ENCODE results near the gene PUS1.

The PUS1 gene

GRCh38 chr12:131933387-131933786 is 4.3 kb downstream of the PUS1 start:
- no peak overlapping the region for H3K27ac ChIP-seq
- H3K4me1 ChIP-seq = peaks cover 0 to 21% (median 15%) of the 10 kb centered on the region in 4 donors
- no peak for TF ChIP-seq CTCF (IDR thresholded peaks at IDR 0.05)
- no peak overlapping the region for H3K4me3 ChIP-seq
- no peak for DNase-seq
- H3K9me3 ChIP-seq = no peaks in the 10 kb centered on the region
- H3K36me3 ChIP-seq = peaks cover 21 to 62% (median 27%) of the 10 kb centered on the region in 3 donors
- no peaks in the 10 kb centered on the region for H3K27me3 ChIP-seq
- intact Hi-C loops (cut with DNase I; ENCODE audit: low total_unique reads) = no loop called here

GRCh38 chr12:131934535-131934934 is 5.5 kb downstream of the PUS1 start:
- H3K4me1 ChIP-seq = peaks cover 0 to 17% (median 13%) of the 10 kb centered on the region in 4 donors
- intact Hi-C loops (cut with DNase I; ENCODE audit: low total_unique reads) = no loop called here
- TF ChIP-seq CTCF (IDR thresholded peaks at IDR 0.05) = no peak
- no peak for DNase-seq
- peaks cover 28 to 73% (median 30%) of the 10 kb centered on the region in 3 donors for H3K36me3 ChIP-seq
- no peak overlapping the region for H3K27ac ChIP-seq
- H3K27me3 ChIP-seq = no peaks in the 10 kb centered on the region
- H3K4me3 ChIP-seq = no peak overlapping the region
- no peaks in the 10 kb centered on the region for H3K9me3 ChIP-seq

DNA sequence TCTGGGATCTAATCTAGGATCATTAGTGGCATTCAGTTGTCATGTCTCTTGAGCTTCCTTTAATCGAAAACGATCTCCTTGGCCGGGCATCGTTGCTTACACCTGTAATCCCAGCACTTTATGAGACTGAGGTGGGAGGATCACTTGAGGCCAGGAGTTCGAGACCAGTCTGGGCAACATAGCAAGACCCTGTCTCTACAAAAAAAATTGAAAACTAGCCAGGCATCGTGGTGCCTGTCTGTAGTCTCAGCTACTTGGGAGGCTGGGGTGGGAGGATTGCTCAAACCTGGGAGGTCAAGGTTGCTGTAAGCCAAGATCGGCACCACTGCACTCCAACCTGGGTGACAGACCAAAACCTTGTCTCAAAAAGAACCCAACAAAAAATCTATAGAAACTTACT is 9.0 kb downstream of the PUS1 start:
- Histone ChIP-seq H3K36me3 (peaks cover 23 to 85% (median 46%) of the 10 kb centered on the region in 3 donors), H3K4me3 (no peak overlapping the region), H3K27me3 (no peaks in the 10 kb centered on the region), H3K4me1 (no peaks in the 10 kb centered on the region), H3K9me3 (no peaks in the 10 kb centered on the region), H3K27ac (no peak overlapping the region)
- TF ChIP-seq CTCF (IDR thresholded peaks at IDR 0.05) = no peak
- intact Hi-C loops (cut with DNase I; ENCODE audit: low total_unique reads) = no loop called here
- DNase-seq = no peak

DNA sequence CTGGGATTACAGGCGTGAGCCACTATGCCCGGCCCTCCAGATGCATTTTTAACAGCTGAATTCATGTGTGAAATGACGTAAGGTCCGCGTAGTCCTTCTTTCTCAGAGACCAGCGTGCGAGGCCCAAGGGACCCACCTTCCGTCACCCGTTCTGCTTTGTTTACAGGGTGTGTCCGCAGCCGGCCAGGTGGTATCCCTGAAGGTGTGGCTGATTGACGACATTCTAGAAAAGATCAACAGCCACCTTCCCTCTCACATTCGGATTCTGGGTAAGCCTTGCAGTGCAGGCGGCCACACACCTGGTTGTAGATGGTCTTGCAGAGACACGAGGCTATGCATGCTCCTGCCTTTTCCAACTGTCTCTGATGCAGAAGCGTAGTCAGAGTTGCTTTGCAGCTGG is 9.9 kb downstream of the PUS1 start:
- intact Hi-C loops (cut with DNase I; ENCODE audit: low total_unique reads) = no loop called here
- H3K36me3 ChIP-seq = peaks cover 21 to 85% (median 37%) of the 10 kb centered on the region in 3 donors
- no peaks in the 10 kb centered on the region for H3K27me3 ChIP-seq
- H3K4me3 ChIP-seq = no peak overlapping the region
- no peak for DNase-seq
- no peak for TF ChIP-seq CTCF (IDR thresholded peaks at IDR 0.05)
- H3K27ac ChIP-seq = no peak overlapping the region
- no peaks in the 10 kb centered on the region for H3K4me1 ChIP-seq
- no peaks in the 10 kb centered on the region for H3K9me3 ChIP-seq

DNA sequence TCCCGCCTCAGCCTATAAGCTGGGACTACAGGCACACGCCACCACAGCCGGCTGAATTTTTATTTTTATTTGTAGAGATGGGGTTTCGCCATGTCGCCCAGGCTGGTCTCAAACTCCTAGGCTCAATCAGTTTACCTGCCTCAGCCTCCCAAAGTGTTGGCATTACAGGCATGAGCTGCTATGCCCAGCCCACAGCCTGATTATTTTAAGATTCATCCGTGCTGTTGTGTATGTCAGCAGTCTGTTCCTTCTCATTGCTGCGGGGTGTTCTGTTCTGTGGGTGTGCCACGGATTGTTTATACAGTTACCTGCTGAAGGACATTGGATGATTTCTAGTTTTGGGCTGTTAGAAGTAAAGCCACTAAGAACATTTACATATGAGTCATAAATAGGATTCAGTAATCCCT is 11.1 kb downstream of the PUS1 start:
- H3K9me3 ChIP-seq = no peaks in the 10 kb centered on the region
- intact Hi-C loops (cut with DNase I; ENCODE audit: low total_unique reads) = no loop called here
- no peak overlapping the region for H3K4me3 ChIP-seq
- H3K4me1 ChIP-seq = no peaks in the 10 kb centered on the region
- no peak for DNase-seq
- peaks cover 19 to 85% (median 41%) of the 10 kb centered on the region in 3 donors for H3K36me3 ChIP-seq
- H3K27me3 ChIP-seq = no peaks in the 10 kb centered on the region
- no peak overlapping the region for H3K27ac ChIP-seq
- TF ChIP-seq CTCF (IDR thresholded peaks at IDR 0.05) = no peak

Measured in tibial artery (tissue), 4 donors.